ENCODE data around the gene ABCF1.
"Not testable (repeated sequence)": the region's sequence is repeated elsewhere in the genome, so short reads cannot be mapped to it uniquely, and the experiment has no call there.

DNA sequence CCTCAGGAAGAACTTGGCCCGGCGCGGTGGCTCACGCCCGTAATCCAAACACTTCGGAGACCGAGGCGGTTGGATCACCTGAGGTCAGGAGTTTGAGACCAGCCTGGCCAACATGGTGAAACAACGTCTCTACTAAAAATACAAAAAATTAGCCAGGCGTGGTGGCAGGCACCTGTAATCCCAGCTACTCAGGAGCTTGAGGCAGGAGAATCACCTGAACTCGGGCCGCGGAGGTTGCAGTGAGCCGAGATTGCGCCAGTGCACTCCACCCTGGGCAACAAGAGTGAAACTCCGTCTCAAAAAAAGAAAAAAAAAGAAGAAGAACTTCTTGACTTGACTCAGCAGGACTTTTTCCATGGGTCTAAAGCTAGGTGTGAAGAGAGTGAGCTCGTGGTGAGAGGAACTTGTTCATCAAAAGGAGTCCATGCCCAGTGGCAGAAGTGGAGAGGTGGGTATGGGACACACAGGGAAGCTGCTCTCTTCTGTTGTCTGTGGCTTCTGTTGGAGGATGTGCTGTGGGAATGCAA, 41.8 kb upstream of the ABCF1 start:
- TF ChIP-seq, protein P1, sequence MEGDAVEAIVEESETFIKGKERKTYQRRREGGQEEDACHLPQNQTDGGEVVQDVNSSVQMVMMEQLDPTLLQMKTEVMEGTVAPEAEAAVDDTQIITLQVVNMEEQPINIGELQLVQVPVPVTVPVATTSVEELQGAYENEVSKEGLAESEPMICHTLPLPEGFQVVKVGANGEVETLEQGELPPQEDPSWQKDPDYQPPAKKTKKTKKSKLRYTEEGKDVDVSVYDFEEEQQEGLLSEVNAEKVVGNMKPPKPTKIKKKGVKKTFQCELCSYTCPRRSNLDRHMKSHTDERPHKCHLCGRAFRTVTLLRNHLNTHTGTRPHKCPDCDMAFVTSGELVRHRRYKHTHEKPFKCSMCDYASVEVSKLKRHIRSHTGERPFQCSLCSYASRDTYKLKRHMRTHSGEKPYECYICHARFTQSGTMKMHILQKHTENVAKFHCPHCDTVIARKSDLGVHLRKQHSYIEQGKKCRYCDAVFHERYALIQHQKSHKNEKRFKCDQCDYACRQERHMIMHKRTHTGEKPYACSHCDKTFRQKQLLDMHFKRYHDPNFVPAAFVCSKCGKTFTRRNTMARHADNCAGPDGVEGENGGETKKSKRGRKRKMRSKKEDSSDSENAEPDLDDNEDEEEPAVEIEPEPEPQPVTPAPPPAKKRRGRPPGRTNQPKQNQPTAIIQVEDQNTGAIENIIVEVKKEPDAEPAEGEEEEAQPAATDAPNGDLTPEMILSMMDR (IDR thresholded peaks at IDR 0.05): not testable (repeated sequence)
- not testable (repeated sequence) for TF ChIP-seq POLR2A (IDR thresholded peaks at IDR 0.05)

Data from tibial nerve (tissue), 3 donors.